NB4 (cell line): Measurements from ENCODE around the gene CMIP.
A peak's percentile ranks its signal among the peaks of the same experiment; 100 is the strongest.

Experiments used
- MAX ChIP-seq: IDR thresholded peaks from 2 replicates; pipeline ENCODE4 v1.6.1; 2011; ENCODE audit warnings: low read depth, low read length
- POLR2A ChIP-seq: IDR thresholded peaks from 2 replicates; pipeline ENCODE4 v1.6.1; 2011; ENCODE audit warnings: mild to moderate bottlenecking; ENCODE audit not compliant: insufficient read length; ENCODE audit errors: extremely low read depth
- TF ChIP-seq, protein P1 (sequence below): IDR thresholded peaks from one replicate; pipeline ENCODE4 v1.5.1; 2012; ENCODE audit warnings: low read depth, low read length

GRCh38 chr16:81623365-81624102, 178.9 kb downstream of the CMIP start:
- TF ChIP-seq, protein P1, sequence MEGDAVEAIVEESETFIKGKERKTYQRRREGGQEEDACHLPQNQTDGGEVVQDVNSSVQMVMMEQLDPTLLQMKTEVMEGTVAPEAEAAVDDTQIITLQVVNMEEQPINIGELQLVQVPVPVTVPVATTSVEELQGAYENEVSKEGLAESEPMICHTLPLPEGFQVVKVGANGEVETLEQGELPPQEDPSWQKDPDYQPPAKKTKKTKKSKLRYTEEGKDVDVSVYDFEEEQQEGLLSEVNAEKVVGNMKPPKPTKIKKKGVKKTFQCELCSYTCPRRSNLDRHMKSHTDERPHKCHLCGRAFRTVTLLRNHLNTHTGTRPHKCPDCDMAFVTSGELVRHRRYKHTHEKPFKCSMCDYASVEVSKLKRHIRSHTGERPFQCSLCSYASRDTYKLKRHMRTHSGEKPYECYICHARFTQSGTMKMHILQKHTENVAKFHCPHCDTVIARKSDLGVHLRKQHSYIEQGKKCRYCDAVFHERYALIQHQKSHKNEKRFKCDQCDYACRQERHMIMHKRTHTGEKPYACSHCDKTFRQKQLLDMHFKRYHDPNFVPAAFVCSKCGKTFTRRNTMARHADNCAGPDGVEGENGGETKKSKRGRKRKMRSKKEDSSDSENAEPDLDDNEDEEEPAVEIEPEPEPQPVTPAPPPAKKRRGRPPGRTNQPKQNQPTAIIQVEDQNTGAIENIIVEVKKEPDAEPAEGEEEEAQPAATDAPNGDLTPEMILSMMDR = peak; percentile 53
- TF ChIP-seq POLR2A = no peak
- TF ChIP-seq MAX = no peak
